ENCODE measurements around the gene TAC4. TPM values are rescaled to one million over a fixed set of nuclear protein-coding genes. Genes with fewer than 3 reads are reported as not detected.

TAC4 gene
- total and polyA plus RNA-seq, 2 donors (not counting 3 experiments of a cell fraction or from before 2014, with no cell fraction given), result 0.19 TPM; not detected in 1

- DNase-seq (ENCODE audit: low read depth, low spot score) (no peak), FAIRE-seq (no peak)
- no TSS peak for BruUV-seq (replicated peaks)
These were observed 27.8 kb upstream of the TAC4 start for GRCh38 chr17:49875685-49876084.

GRCh38 chr17:49874911-49875310 is 27.0 kb upstream of the TAC4 start:
- H3K27me3 ChIP-seq (ENCODE audit: control insufficient read depth in 2 of 2, insufficient read depth in 2 of 2, low read length in 2 of 2), result peaks cover 4 to 7% of the 10 kb centered on the region in 2 experiments
- ChIA-PET POLR2A (interaction anchor here (0.6 kb wide), 1 partner anchor 364 kb away, joined by 3 read pairs; no protein-coding TSS in a partner anchor), CTCF (interaction anchor here (0.8 to 26.9 kb wide), 2 partner anchors 123 to 307 kb away, joined by 3 to 590 read pairs; partner anchors contain the start of gene DLX3)
- no peaks in the 10 kb centered on the region for H3K4me1 ChIP-seq (ENCODE audit: control insufficient read depth, extremely low read depth, insufficient read depth, low read length)
- no peaks in the 10 kb centered on the region for H4K20me1 ChIP-seq (replicated peaks; ENCODE audit: control insufficient read depth, extremely low read depth, insufficient read depth, low read length)
- no peaks in the 10 kb centered on the region for H3K36me3 ChIP-seq (ENCODE audit: control insufficient read depth in 2 of 2, extremely low read depth in 1 of 2, insufficient read depth in 2 of 2, low read length in 2 of 2)
- no peaks in the 10 kb centered on the region for H3K9me1 ChIP-seq (replicated peaks; ENCODE audit: control insufficient read depth, extremely low read depth, insufficient read depth, low read length)
- no peak for FAIRE-seq
- no peak overlapping the region for H2AFZ ChIP-seq (ENCODE audit: low read depth, low read length)
- dilution Hi-C loops (cut with MboI; ENCODE audit: extremely low pct_ligation_motif_present, low sequenced_read_pairs) (no loop called here), intact Hi-C loops (cut with micrococcal nuclease) (no loop called here)
- BruUV-seq (replicated peaks), result no TSS peak
- no peaks in the 10 kb centered on the region for H3K79me2 ChIP-seq (ENCODE audit: control insufficient read depth, insufficient read depth, low read length)
- H3K4me3 ChIP-seq (replicated peaks in 1 of 3; ENCODE audit: insufficient read depth in 1 of 3, low read depth in 1 of 3, low read length in 3 of 3), result no peak overlapping the region
- H3K9me3 ChIP-seq (replicated peaks; ENCODE audit: control insufficient read depth, insufficient read depth, low read length), result no peaks in the 10 kb centered on the region
- DNase-seq (ENCODE audit: low read depth, low spot score), result no peak
- no peak overlapping the region for H3K9ac ChIP-seq (replicated peaks; ENCODE audit: extremely low read depth, insufficient read depth, low read length)
- H3K27ac ChIP-seq (ENCODE audit: insufficient read depth, low read depth, low read length), result no peak overlapping the region
- TF ChIP-seq GATA2 (IDR thresholded peaks at IDR 0.05; ENCODE audit: insufficient read depth, insufficient read length, low read depth, low read length) (no peak), CTCF (IDR thresholded peaks at IDR 0.05; ENCODE audit: extremely low read depth in 1 of 2, insufficient read depth in 1 of 2, low read depth in 1 of 2, low read length in 2 of 2) (no peak), MYC (IDR thresholded peaks at IDR 0.05; ENCODE audit: low read depth, low read length) (no peak), MAX (IDR thresholded peaks at IDR 0.05; ENCODE audit: insufficient read depth, insufficient read length) (no peak), POLR2A (IDR thresholded peaks at IDR 0.05; ENCODE audit: low read depth, low read length) (no peak), EZH2 (IDR thresholded peaks at IDR 0.05; ENCODE audit: borderline replicate concordance, low read depth, low read length, severe bottlenecking) (no peak), POLR2AphosphoS5 (IDR thresholded peaks at IDR 0.05; ENCODE audit: insufficient read depth, low read depth, low read length) (no peak), FOS (IDR thresholded peaks at IDR 0.05; ENCODE audit: borderline replicate concordance, insufficient read depth, low read length) (no peak), JUN (IDR thresholded peaks at IDR 0.05; ENCODE audit: borderline replicate concordance, insufficient read depth, insufficient read length, low read depth) (no peak)
- H3K4me2 ChIP-seq (ENCODE audit: insufficient read depth, low read length), result no peak overlapping the region

More at GRCh38 chr17:49875685-49876084, 27.8 kb upstream of the TAC4 start:
- CTCF ChIA-PET, result interaction anchor here (0.8 to 26.9 kb wide), 3 partner anchors 14 to 319 kb away, joined by 3 to 590 read pairs (median 8); partner anchors contain the start of gene DLX3
- Histone ChIP-seq H3K9me3 (replicated peaks; ENCODE audit: control insufficient read depth, insufficient read depth, low read length) (no peaks in the 10 kb centered on the region), H4K20me1 (replicated peaks; ENCODE audit: control insufficient read depth, extremely low read depth, insufficient read depth, low read length) (no peaks in the 10 kb centered on the region), H3K4me1 (ENCODE audit: control insufficient read depth, extremely low read depth, insufficient read depth, low read length) (no peaks in the 10 kb centered on the region), H3K4me2 (ENCODE audit: insufficient read depth, low read length) (no peak overlapping the region), H3K79me2 (ENCODE audit: control insufficient read depth, insufficient read depth, low read length) (no peaks in the 10 kb centered on the region), H3K9me1 (replicated peaks; ENCODE audit: control insufficient read depth, extremely low read depth, insufficient read depth, low read length) (no peaks in the 10 kb centered on the region), H3K27me3 (ENCODE audit: control insufficient read depth in 2 of 2, insufficient read depth in 2 of 2, low read length in 2 of 2) (peaks cover 5 to 7% of the 10 kb centered on the region in 2 experiments), H3K36me3 (ENCODE audit: control insufficient read depth in 2 of 2, extremely low read depth in 1 of 2, insufficient read depth in 2 of 2, low read length in 2 of 2) (no peaks in the 10 kb centered on the region), H3K9ac (replicated peaks; ENCODE audit: extremely low read depth, insufficient read depth, low read length) (no peak overlapping the region), H2AFZ (ENCODE audit: low read depth, low read length) (no peak overlapping the region), H3K27ac (ENCODE audit: insufficient read depth, low read depth, low read length) (no peak overlapping the region), H3K4me3 (replicated peaks in 1 of 3; ENCODE audit: insufficient read depth in 1 of 3, low read depth in 1 of 3, low read length in 3 of 3) (no peak overlapping the region)
- POLR2A ChIA-PET, result no interaction called here
- intact Hi-C loops (cut with micrococcal nuclease) (no loop called here), dilution Hi-C loops (cut with MboI; ENCODE audit: extremely low pct_ligation_motif_present, low sequenced_read_pairs) (no loop called here)
- TF ChIP-seq JUN (IDR thresholded peaks at IDR 0.05; ENCODE audit: borderline replicate concordance, insufficient read depth, insufficient read length, low read depth) (no peak), EZH2 (IDR thresholded peaks at IDR 0.05; ENCODE audit: borderline replicate concordance, low read depth, low read length, severe bottlenecking) (no peak)
